ENCODE results near the gene CNTN2.
A peak's percentile ranks its signal among the peaks of the same experiment; 100 is the strongest.

CNTN2 gene

GRCh38 chr1:205061227-205061626 lies 18.2 kb downstream of the CNTN2 start:
- Histone ChIP-seq H3K4me1 (ENCODE audit: low read depth, poor library complexity, severe bottlenecking) (no peaks in the 10 kb centered on the region), H2AFZ (ENCODE audit: low read depth) (peak overlapping the region; percentile 39), H3K27me3 (ENCODE audit: insufficient read depth, low read depth) (peaks cover 46% of the 10 kb centered on the region), H4K20me1 (ENCODE audit: insufficient read depth) (no peaks in the 10 kb centered on the region), H3K9ac (no peak overlapping the region), H3K27ac (no peak overlapping the region), H3K36me3 (ENCODE audit: insufficient read depth) (no peaks in the 10 kb centered on the region), H3K79me2 (ENCODE audit: insufficient read depth, low read depth) (no peaks in the 10 kb centered on the region), H3K4me3 (IDR thresholded peaks at IDR 0.05; ENCODE audit: insufficient read depth, low read depth, low read length) (no peak overlapping the region), H3K4me2 (no peak overlapping the region)
- no peak for TF ChIP-seq CTCF (conservative IDR thresholded peaks at IDR 0.05; ENCODE audit: low read depth, low read length)

GRCh38 chr1:205061665-205062069 lies 18.7 kb downstream of the CNTN2 start:
- no peak overlapping the region; the same call in 1 of the 2 replicates for H3K4me2 ChIP-seq
- H2AFZ ChIP-seq (ENCODE audit: low read depth): peak overlapping the region; percentile 39
- H3K36me3 ChIP-seq (ENCODE audit: insufficient read depth): no peaks in the 10 kb centered on the region
- no peak overlapping the region for H3K27ac ChIP-seq
- H3K4me1 ChIP-seq (ENCODE audit: low read depth, poor library complexity, severe bottlenecking): no peaks in the 10 kb centered on the region
- H3K27me3 ChIP-seq (ENCODE audit: insufficient read depth, low read depth): peaks cover 42% of the 10 kb centered on the region
- TF ChIP-seq CTCF (conservative IDR thresholded peaks at IDR 0.05; ENCODE audit: low read depth, low read length): peak; percentile 98
- no peak overlapping the region for H3K9ac ChIP-seq
- H4K20me1 ChIP-seq (ENCODE audit: insufficient read depth): no peaks in the 10 kb centered on the region
- H3K79me2 ChIP-seq (ENCODE audit: insufficient read depth, low read depth): no peaks in the 10 kb centered on the region
- no peak overlapping the region for H3K4me3 ChIP-seq (IDR thresholded peaks at IDR 0.05; ENCODE audit: insufficient read depth, low read depth, low read length)

GRCh38 chr1:205062319-205062718 lies 19.3 kb downstream of the CNTN2 start:
- H3K36me3 ChIP-seq (ENCODE audit: insufficient read depth): no peaks in the 10 kb centered on the region
- H3K4me1 ChIP-seq (ENCODE audit: low read depth, poor library complexity, severe bottlenecking): no peaks in the 10 kb centered on the region
- no peak overlapping the region for H3K27ac ChIP-seq
- no peak overlapping the region for H3K9ac ChIP-seq
- H3K4me2 ChIP-seq: no peak overlapping the region
- H2AFZ ChIP-seq (ENCODE audit: low read depth): no peak overlapping the region
- H3K27me3 ChIP-seq (ENCODE audit: insufficient read depth, low read depth): peaks cover 36% of the 10 kb centered on the region
- H3K4me3 ChIP-seq (IDR thresholded peaks at IDR 0.05; ENCODE audit: insufficient read depth, low read depth, low read length): no peak overlapping the region
- H4K20me1 ChIP-seq (ENCODE audit: insufficient read depth): no peaks in the 10 kb centered on the region
- H3K79me2 ChIP-seq (ENCODE audit: insufficient read depth, low read depth): no peaks in the 10 kb centered on the region
- TF ChIP-seq CTCF (conservative IDR thresholded peaks at IDR 0.05; ENCODE audit: low read depth, low read length): no peak

GRCh38 chr1:205062895-205063294 lies 19.9 kb downstream of the CNTN2 start:
- Histone ChIP-seq H3K9ac (no peak overlapping the region), H3K36me3 (ENCODE audit: insufficient read depth) (no peaks in the 10 kb centered on the region), H3K4me2 (no peak overlapping the region)

More at GRCh38 chr1:205062895-205063294, 19.9 kb downstream of the CNTN2 start:
- no peak overlapping the region for H3K27ac ChIP-seq
- no peak for TF ChIP-seq CTCF (conservative IDR thresholded peaks at IDR 0.05; ENCODE audit: low read depth, low read length)
- peaks cover 30% of the 10 kb centered on the region for H3K27me3 ChIP-seq (ENCODE audit: insufficient read depth, low read depth)
- H3K4me3 ChIP-seq (IDR thresholded peaks at IDR 0.05; ENCODE audit: insufficient read depth, low read depth, low read length): no peak overlapping the region
- no peak overlapping the region for H2AFZ ChIP-seq (ENCODE audit: low read depth)
- no peaks in the 10 kb centered on the region for H3K79me2 ChIP-seq (ENCODE audit: insufficient read depth, low read depth)
- H3K4me1 ChIP-seq (ENCODE audit: low read depth, poor library complexity, severe bottlenecking): no peaks in the 10 kb centered on the region
- no peaks in the 10 kb centered on the region for H4K20me1 ChIP-seq (ENCODE audit: insufficient read depth)
